Fibroblast of pulmonary artery (primary cell): ENCODE data around the gene FOXP2.

Experiments
- DNase-seq: peaks from one replicate; pipeline ENCODE4 v3.0.0-alpha.2; 2010; ENCODE audit warnings: low read depth
- H3K4me3 ChIP-seq: replicated peaks from 2 replicates; pipeline ENCODE4 v1.5.1; 2011; ENCODE audit warnings: low read depth, mild to moderate bottlenecking, control low read depth, low read length, moderate library complexity
- CTCF ChIP-seq: IDR thresholded peaks from 2 replicates; pipeline ENCODE4 v1.5.1; 2011; ENCODE audit warnings: mild to moderate bottlenecking, control low read depth, low read length, inconsistent platforms; ENCODE audit errors: missing control alignments

Gene FOXP2

GRCh38 chr7:114687238-114687637 lies 272.6 kb downstream of the FOXP2 start:
- TF ChIP-seq CTCF, result no peak
- no peak overlapping the region for H3K4me3 ChIP-seq
- no peak for DNase-seq

GRCh38 chr7:114688443-114689055 lies 273.9 kb downstream of the FOXP2 start:
- no peak for DNase-seq
- no peak for TF ChIP-seq CTCF
- H3K4me3 ChIP-seq, result no peak overlapping the region

- no peak overlapping the region for H3K4me3 ChIP-seq
- TF ChIP-seq CTCF, result no peak
- no peak for DNase-seq
These were observed 274.8 kb downstream of the FOXP2 start for GRCh38 chr7:114689406-114689805.

GRCh38 chr7:114691605-114692004 lies 277.0 kb downstream of the FOXP2 start:
- no peak for DNase-seq
- H3K4me3 ChIP-seq, result no peak overlapping the region

GRCh38 chr7:114695182-114695581 lies 280.6 kb downstream of the FOXP2 start:
- no peak overlapping the region for H3K4me3 ChIP-seq
- DNase-seq, result no peak
- TF ChIP-seq CTCF, result no peak

More at GRCh38 chr7:114691605-114692004, 277.0 kb downstream of the FOXP2 start:
- no peak for TF ChIP-seq CTCF

GRCh38 chr7:114700247-114700928 lies 285.8 kb downstream of the FOXP2 start:
- no peak for DNase-seq
- no peak overlapping the region for H3K4me3 ChIP-seq
- no peak for TF ChIP-seq CTCF

GRCh38 chr7:114703677-114704076 lies 289.1 kb downstream of the FOXP2 start:
- TF ChIP-seq CTCF, result no peak
- peak; percentile 51 for DNase-seq
- no peak overlapping the region for H3K4me3 ChIP-seq
